ENCODE measurements around the gene EBF3. TPM values are rescaled to one million over a fixed set of nuclear protein-coding genes. Genes with fewer than 3 reads are reported as not detected.

EBF3 gene
- total RNA-seq, 1 donor, result 14.7 TPM

GRCh38 chr10:129971381-129972144, 7.5 kb upstream of the EBF3 start:
- DNase-seq (ENCODE audit: low read depth), result peak; percentile 55
- TF ChIP-seq, protein P1, sequence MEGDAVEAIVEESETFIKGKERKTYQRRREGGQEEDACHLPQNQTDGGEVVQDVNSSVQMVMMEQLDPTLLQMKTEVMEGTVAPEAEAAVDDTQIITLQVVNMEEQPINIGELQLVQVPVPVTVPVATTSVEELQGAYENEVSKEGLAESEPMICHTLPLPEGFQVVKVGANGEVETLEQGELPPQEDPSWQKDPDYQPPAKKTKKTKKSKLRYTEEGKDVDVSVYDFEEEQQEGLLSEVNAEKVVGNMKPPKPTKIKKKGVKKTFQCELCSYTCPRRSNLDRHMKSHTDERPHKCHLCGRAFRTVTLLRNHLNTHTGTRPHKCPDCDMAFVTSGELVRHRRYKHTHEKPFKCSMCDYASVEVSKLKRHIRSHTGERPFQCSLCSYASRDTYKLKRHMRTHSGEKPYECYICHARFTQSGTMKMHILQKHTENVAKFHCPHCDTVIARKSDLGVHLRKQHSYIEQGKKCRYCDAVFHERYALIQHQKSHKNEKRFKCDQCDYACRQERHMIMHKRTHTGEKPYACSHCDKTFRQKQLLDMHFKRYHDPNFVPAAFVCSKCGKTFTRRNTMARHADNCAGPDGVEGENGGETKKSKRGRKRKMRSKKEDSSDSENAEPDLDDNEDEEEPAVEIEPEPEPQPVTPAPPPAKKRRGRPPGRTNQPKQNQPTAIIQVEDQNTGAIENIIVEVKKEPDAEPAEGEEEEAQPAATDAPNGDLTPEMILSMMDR (IDR thresholded peaks at IDR 0.05; ENCODE audit: insufficient read depth, low read length), result peak; percentile 44
- peak overlapping the region; percentile 51 for H3K4me3 ChIP-seq (ENCODE audit: low read depth, low read length)

GRCh38 chr10:129970465-129971364, 6.6 kb upstream of the EBF3 start:
- peak overlapping the region; percentile 51 for H3K4me3 ChIP-seq (ENCODE audit: low read depth, low read length)
- TF ChIP-seq, protein P1 (IDR thresholded peaks at IDR 0.05; ENCODE audit: insufficient read depth, low read length), result no peak
- DNase-seq (ENCODE audit: low read depth), result peak; percentile 17

GRCh38 chr10:129969911-129970464, 5.9 kb upstream of the EBF3 start:
- TF ChIP-seq, protein P1 (IDR thresholded peaks at IDR 0.05; ENCODE audit: insufficient read depth, low read length), result no peak
- DNase-seq (ENCODE audit: low read depth), result no peak
- H3K4me3 ChIP-seq (ENCODE audit: low read depth, low read length), result peak overlapping the region; percentile 51

GRCh38 chr10:129969184-129969910, 5.3 kb upstream of the EBF3 start:
- peak overlapping the region; percentile 42 for H3K4me3 ChIP-seq (ENCODE audit: low read depth, low read length)
- DNase-seq (ENCODE audit: low read depth), result no peak
- TF ChIP-seq, protein P1 (IDR thresholded peaks at IDR 0.05; ENCODE audit: insufficient read depth, low read length), result no peak

DNA sequence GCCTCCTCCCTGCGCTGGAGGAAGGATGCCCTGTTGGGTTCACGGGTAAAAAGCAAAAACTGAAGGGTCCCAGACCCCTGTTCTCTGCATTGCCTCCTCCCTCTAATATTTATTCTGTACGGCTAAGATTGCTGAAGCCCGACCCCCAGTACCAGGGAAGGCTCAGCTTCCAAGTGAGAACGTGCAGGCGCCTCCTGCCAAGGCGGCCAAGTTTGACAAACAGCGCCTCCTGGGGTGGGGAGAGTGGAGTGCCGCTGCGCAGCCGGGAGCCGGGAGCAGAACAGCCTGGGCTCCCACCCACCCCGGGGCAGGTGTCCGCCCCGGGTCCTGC, 4.7 kb upstream of the EBF3 start:
- no peak overlapping the region for H3K4me3 ChIP-seq (ENCODE audit: low read depth, low read length)
- TF ChIP-seq, protein P1 (IDR thresholded peaks at IDR 0.05; ENCODE audit: insufficient read depth, low read length), result peak; percentile 76
- DNase-seq (ENCODE audit: low read depth), result peak; percentile 60

All from fibroblast of the aortic adventitia (primary cell).